ENCODE results near the gene PITPNM3.

PITPNM3 gene

DNA sequence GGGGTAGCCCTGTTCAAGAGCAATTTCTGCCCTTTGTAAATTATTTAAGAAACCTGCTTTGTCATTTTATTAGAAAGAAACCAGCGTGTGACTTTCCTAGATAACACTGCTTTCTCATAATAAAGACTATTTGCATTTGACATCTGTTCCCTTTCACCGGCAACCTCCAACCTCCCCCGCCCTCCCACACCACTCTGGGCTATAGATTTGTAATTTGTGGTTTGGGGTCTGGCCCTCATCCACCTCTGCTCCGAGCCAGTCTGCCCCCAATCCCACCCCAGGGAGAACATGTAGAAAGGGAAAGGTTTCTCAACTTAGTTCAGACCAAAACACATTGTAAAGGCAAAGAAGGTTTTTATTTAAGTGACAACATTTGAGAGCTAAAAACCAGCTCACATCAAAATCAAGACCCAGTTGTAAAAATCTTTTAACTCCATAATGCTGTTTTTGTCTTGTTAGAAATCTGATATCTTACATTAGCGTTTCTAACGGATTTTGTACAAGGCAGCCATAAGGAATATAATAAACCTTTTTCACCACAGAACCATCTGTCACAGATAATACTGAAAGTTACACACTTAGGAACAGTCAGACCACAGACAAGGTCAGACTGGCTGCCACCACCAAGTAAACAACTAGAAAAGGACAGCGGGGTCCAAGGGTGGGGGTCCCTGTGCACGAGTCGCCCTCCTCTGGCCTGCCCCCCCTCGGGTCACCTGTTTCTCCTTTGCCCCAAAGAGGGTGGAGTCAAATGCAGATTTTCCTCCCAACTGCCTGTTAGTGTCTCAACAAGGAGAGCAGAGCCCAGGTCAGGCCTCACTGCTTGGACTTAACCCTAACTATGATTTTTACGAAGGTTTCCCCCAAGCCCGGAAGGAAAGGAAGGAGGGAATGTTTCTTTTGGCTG lies 105.2 kb downstream of the PITPNM3 start:
- Histone ChIP-seq H3K36me3 (ENCODE audit: insufficient read depth) (no peaks in the 10 kb centered on the region), H4K20me1 (ENCODE audit: insufficient read depth) (no peaks in the 10 kb centered on the region), H3K4me2 (no peak overlapping the region), H3K4me3 (IDR thresholded peaks at IDR 0.05; ENCODE audit: insufficient read depth, low read depth, low read length) (no peak overlapping the region), H3K79me2 (ENCODE audit: insufficient read depth, low read depth) (no peaks in the 10 kb centered on the region), H3K4me1 (ENCODE audit: low read depth, poor library complexity, severe bottlenecking) (no peaks in the 10 kb centered on the region), H3K27me3 (ENCODE audit: insufficient read depth, low read depth) (no peaks in the 10 kb centered on the region), H2AFZ (ENCODE audit: low read depth) (no peak overlapping the region), H3K27ac (no peak overlapping the region), H3K9ac (no peak overlapping the region)
- TF ChIP-seq, protein P1, sequence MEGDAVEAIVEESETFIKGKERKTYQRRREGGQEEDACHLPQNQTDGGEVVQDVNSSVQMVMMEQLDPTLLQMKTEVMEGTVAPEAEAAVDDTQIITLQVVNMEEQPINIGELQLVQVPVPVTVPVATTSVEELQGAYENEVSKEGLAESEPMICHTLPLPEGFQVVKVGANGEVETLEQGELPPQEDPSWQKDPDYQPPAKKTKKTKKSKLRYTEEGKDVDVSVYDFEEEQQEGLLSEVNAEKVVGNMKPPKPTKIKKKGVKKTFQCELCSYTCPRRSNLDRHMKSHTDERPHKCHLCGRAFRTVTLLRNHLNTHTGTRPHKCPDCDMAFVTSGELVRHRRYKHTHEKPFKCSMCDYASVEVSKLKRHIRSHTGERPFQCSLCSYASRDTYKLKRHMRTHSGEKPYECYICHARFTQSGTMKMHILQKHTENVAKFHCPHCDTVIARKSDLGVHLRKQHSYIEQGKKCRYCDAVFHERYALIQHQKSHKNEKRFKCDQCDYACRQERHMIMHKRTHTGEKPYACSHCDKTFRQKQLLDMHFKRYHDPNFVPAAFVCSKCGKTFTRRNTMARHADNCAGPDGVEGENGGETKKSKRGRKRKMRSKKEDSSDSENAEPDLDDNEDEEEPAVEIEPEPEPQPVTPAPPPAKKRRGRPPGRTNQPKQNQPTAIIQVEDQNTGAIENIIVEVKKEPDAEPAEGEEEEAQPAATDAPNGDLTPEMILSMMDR (conservative IDR thresholded peaks at IDR 0.05; ENCODE audit: low read depth, low read length) = no peak

DNA sequence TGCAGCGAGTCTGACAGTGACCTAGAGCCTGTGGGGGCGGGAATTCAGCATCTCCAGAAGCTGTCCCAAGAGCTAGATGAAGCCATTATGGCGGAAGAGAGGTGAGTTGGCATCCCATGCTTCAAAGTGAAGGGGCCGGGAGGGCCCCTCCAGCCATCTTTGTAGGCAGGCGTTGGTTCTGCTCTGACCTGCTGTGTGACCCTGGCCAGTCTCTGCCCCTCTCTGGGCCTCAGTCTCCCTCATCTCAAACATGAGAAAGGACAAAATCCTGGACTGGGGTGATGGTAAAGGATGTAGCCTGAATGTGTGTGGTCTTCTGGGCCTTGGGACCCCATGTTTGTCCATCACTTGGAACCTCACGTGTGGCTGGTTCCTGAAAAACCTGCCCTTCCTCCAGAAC lies 107.0 kb downstream of the PITPNM3 start:
- Histone ChIP-seq H3K27me3 (ENCODE audit: insufficient read depth, low read depth) (no peaks in the 10 kb centered on the region), H2AFZ (ENCODE audit: low read depth) (no peak overlapping the region), H3K4me2 (no peak overlapping the region), H3K4me1 (ENCODE audit: low read depth, poor library complexity, severe bottlenecking) (no peaks in the 10 kb centered on the region), H3K79me2 (ENCODE audit: insufficient read depth, low read depth) (no peaks in the 10 kb centered on the region), H4K20me1 (ENCODE audit: insufficient read depth) (no peaks in the 10 kb centered on the region), H3K9ac (no peak overlapping the region), H3K4me3 (IDR thresholded peaks at IDR 0.05; ENCODE audit: insufficient read depth, low read depth, low read length) (no peak overlapping the region), H3K27ac (no peak overlapping the region), H3K36me3 (ENCODE audit: insufficient read depth) (no peaks in the 10 kb centered on the region)
- TF ChIP-seq, protein P1 (conservative IDR thresholded peaks at IDR 0.05; ENCODE audit: low read depth, low read length) = no peak

DNA sequence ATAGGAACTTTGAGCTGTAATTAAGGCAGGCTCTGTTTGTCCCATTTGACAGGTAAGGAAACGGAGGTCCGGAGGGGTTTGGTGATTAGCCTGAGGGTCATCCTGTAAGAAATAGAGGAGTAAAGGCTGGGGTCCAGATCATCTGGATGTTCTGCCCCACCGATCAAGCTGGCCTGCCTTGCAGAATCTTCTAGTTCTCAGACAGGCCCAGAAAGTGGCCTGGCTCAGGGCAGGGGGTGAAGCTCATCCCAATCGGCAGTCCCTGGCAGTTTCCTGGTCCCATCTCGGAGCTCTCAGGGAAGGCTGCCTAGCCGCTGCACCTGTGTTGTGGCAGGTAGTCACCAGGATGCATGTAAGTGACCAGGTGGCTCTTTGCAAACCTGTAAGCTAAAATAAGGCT lies 107.9 kb downstream of the PITPNM3 start:
- TF ChIP-seq, protein P1 (conservative IDR thresholded peaks at IDR 0.05; ENCODE audit: low read depth, low read length) = no peak
- Histone ChIP-seq H3K9ac (no peak overlapping the region), H3K27me3 (ENCODE audit: insufficient read depth, low read depth) (no peaks in the 10 kb centered on the region), H3K27ac (no peak overlapping the region), H3K4me2 (no peak overlapping the region), H2AFZ (ENCODE audit: low read depth) (no peak overlapping the region), H3K36me3 (ENCODE audit: insufficient read depth) (no peaks in the 10 kb centered on the region), H3K4me3 (IDR thresholded peaks at IDR 0.05; ENCODE audit: insufficient read depth, low read depth, low read length) (no peak overlapping the region), H4K20me1 (ENCODE audit: insufficient read depth) (no peaks in the 10 kb centered on the region), H3K4me1 (ENCODE audit: low read depth, poor library complexity, severe bottlenecking) (no peaks in the 10 kb centered on the region), H3K79me2 (ENCODE audit: insufficient read depth, low read depth) (no peaks in the 10 kb centered on the region)

DNA sequence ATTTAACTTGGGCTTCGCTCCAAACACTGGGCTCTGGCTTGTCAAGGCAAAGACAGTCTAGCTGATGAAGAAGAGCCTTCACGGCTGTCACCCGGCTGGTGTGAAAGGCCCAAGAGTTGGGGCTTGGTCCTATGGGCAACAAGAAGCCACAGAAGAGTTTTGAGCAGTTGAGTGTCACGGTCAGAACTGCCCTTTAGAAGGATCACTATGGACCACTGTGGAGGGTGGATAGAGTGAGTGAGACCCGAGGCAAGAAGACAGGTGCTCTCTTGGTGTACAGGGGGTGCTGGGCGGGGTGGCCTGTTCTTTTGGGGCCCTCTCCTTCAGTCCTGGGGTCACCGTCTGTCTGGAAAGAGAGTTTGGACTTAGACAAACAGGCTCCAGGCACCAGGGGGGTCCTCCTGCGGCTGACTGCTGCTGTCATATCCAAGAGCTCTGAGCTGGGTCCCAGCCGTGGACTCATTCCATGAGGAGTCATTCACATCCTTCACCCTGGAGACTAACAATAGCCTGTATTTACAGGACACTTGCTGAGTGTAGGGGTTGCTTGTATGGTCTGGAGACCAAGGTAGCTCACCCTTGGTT lies 109.7 kb downstream of the PITPNM3 start:
- TF ChIP-seq, protein P1 (conservative IDR thresholded peaks at IDR 0.05; ENCODE audit: low read depth, low read length) = no peak
- H4K20me1 ChIP-seq (ENCODE audit: insufficient read depth) = no peaks in the 10 kb centered on the region
- H3K36me3 ChIP-seq (ENCODE audit: insufficient read depth) = no peaks in the 10 kb centered on the region
- no peak overlapping the region for H3K4me2 ChIP-seq
- no peaks in the 10 kb centered on the region for H3K27me3 ChIP-seq (ENCODE audit: insufficient read depth, low read depth)
- no peaks in the 10 kb centered on the region for H3K4me1 ChIP-seq (ENCODE audit: low read depth, poor library complexity, severe bottlenecking)
- no peak overlapping the region for H2AFZ ChIP-seq (ENCODE audit: low read depth)
- no peaks in the 10 kb centered on the region for H3K79me2 ChIP-seq (ENCODE audit: insufficient read depth, low read depth)
- no peak overlapping the region for H3K9ac ChIP-seq
- H3K27ac ChIP-seq = no peak overlapping the region
- H3K4me3 ChIP-seq (IDR thresholded peaks at IDR 0.05; ENCODE audit: insufficient read depth, low read depth, low read length) = no peak overlapping the region
